Glomerular visceral epithelial cell (primary cell): ENCODE data around the gene OLFM2.
"Not testable (repeated sequence)": the region's sequence is repeated elsewhere in the genome, so short reads cannot be mapped to it uniquely, and the experiment has no call there.

ENCODE experiments used
- DNase-seq: peaks from one replicate; pipeline ENCODE4 v3.0.0-alpha.2; 2016; ENCODE audit errors: extremely low spot score

OLFM2 gene

DNA sequence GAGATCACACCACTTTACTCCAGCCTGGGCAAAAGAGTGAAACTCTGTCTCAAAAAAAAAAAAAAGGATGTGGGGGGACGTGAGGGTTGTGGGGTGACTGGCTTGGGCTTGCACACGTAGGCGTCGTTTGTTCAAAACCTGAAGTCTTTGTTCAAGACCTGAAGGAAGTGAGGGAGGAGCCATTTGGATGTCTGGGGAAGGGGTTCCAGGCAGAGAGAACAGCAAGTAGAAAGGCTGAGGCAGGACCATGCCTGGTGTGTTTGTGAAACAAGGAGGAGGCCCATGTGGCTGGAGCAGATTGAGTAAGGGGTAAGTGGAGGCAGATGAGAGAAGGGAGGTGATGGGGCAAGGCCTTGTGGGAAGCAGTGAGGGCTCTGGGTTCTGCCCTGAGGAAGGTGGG, 73.4 kb downstream of the OLFM2 start:
- DNase-seq: no peak

DNA sequence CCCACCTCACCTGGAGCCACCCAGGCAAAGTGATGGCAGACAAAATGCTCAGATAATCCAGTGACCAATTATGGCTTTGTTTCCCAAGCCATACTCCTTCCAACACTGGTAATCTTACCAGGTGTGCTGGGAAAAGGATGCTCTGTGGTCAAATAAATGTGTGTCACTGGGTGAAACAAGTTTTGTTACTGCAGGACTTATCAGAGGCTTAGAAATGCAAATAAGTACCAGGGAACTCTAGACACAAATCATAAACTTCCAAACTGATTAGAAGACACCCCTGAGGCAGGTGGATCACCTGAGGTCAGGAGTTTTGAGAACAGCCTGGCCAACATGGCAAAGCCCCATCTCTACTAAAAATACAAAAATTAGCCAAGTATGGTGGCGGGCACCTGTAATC, 74.8 kb downstream of the OLFM2 start:
- DNase-seq: no peak

DNA sequence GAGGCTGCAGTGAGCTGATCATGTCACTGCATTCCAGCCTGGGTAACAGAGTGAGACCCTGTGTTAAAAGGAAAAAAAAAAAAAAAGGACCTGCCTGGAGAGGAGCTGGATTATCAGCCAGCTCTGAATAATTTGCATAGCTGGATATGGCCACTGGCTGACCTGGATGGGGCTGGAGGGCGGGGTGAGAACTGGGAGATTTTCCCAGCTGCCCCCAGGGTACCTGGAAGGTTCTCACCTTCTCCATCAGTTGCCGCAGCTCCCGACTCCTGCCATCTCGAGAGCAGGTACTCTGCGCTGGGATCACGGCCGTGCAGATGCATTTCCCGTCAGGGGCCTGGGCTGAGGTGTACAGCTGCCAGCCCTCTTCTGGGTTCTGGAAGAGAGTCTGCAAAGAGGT, 75.9 kb downstream of the OLFM2 start:
- no peak for DNase-seq

DNA sequence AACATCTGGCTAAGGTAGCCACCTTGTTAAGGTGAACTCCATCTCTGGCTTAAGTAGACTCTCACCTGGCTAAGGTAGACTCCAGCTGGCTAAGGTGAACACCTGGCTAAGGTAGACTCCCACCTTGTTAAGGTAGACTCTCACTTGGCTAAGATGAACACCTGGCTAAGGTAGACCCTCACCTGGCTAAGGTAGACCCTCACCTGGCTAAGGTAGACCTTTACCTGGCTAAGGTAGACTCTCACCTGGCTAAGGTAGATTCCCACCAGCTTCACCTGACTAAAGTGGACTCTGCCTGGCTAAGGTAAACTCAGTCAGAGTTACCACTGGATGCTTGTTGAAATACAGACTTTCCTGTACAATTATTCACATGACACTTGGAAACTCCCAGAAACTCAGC, 77.5 kb downstream of the OLFM2 start:
- DNase-seq: no peak

DNA sequence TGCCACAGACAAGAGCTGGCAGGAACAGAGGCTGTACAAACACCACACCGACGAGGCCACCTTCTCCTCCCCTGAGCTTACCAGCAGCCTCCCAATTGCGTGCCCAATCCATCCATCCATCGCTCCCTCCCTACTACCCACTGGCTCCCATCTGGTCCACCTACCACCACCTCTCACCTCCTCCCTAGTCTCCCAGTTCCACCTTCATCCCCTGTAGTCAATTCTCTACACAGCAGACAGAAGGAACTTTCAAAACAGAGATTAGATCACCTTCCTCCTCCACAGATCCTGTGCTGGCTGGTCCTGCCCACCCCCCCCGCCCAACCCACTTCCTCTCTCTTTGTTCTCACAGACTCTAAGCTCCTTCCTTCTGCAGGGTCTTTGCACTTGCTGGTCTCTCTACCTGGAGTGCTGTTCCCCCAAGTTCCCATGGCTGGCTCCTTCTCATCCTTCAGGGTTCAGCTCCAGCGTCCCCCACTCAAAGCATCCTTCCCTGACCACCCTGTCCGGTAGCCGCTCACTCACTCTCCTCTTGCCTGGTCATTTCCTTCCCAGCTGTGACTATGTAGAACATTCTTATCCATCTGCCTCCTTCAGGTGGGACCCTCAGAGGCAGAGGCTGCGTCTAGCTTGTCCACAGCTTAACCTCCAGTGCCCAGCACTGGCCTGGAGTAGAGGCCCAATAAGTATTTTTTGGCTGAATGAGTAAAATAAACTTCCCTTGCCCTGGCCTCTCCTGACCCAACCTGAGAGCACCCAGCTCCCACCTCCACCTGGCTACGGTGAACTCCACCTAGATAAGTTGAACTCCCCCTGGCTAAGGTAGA, 78.2 kb downstream of the OLFM2 start:
- no peak for DNase-seq

DNA sequence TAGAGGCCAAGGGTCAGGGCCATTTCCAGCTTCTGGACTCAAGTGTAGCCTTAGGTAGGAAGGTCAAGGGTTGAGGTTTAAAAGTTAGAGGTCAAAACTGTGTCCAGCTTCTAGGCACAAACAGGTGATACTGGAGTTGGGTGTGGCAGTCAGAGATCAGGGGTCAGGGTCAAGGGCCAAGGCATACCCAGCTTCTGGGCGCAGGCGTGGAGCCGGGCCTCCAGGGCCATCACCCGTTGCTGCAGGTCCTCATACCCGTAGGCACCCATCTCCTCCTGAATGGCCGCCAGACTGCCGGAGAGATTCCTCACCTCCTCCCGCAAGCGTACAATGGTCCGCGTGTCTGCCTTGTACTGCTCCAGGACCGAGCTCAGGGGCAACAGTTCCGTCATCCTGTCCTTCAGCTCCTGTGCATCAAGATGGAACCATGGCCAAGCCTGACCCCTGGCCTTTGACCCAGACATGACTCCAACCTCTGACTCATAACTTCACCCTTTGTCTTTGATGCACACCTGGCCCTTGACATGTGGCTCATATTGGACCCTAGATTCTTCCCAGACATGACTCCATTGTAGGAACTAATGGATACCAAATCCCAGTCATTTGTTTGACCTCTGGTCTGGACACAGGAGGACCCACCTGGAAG, 79.1 kb downstream of the OLFM2 start:
- DNase-seq: no peak

DNA sequence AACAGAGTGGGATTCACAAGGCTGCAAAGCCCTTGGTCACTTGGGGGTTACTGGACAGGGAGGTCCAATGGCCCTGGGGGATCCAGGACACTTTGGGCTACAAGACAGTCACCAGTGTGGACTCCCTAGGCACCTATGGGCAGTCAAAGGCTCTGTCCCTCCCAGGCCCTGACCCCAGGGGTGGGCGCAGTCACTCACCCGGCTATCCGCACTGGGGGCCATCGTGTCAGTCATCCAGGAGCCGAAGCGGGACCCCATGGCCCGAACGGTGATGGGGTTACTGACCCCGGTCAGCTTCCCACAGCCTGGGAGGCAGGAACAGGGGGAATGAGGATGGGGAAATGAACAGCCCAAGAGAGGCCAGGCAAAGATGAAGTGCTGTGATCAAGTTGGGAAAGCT, 79.7 kb downstream of the OLFM2 start:
- DNase-seq: no peak

DNA sequence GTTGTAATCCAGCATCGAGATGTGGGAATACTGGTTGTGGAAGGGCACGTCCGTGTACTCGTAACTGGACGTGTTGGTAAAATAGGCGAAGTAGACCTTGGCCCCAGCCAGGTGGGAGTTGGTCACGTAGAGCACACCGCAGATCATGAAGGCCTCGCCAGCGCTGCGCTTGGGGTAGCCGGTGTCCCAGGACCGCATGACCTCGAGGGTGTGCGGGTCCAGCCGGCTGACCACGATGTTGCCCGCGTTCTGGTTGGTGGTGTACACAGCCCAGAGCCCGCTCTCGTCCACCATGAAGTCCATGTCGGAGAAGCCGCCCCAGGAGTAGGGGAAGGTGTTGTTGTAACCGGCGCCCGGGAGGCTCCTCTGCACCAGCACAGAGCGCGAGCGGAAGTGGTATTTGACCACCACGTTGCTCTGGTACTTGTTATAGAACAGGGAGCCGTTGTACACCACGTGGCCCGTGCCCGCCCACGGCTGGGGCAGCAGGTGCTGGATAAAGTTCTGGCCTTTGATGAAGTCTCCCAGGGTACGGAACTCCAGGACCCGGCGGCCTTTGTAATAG, 82.0 kb downstream of the OLFM2 start:
- no peak for DNase-seq

DNA sequence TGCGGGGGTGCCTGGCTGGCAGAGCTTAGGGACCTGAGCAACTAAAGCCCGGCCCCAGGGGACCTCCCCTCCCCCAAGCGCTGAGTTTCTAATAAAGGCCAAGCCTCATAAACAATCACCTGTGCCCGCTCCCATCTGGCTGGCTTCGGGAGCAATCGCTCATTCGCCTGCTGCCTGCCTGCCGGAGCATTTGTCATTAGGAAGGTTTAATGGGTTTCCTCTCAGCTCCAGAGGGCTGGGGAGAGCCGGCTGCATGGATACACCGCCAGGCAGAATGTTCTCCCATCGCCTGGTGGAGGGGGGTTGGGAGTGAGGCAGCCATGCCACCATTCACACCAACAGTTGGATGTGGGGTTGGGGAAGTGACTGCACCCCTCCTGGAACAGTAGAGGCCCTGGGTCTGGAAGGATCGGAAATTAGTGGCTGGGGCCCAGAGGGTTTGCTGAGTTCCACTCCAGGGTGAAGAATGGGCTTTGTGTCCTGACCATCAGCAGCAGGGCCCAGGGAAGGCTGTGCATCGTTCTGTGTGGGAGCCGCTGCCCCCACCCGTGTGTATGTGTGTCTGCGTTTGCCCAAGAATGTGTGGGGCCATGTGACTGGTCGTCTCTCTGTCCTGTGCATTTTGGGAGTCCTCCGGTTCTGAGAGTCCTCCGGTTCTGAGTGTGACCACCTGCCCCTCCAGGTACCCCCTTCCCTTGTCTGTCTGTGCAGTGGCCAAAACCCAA, 85.9 kb downstream of the OLFM2 start:
- DNase-seq: no peak

DNA sequence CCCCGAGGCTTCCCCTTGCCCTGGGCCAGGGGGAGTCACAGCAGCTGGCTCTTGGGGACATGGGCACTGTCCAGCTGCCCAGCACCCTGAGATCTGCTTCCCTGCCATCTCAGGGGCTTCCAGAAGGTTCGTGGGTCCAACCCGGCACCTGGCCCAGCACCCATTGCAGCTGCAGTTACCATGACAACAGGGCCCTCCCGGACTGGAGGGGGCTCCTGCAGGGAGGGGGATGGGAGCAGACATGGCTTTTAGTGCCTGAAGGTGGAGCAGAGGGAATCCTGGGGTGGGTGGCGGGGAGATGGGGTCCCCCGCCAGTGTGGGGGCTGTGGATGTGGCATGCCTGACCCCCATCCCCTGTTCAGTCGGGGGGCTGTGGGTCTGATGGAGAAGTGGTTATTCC, 86.5 kb downstream of the OLFM2 start:
- DNase-seq: no peak

DNA sequence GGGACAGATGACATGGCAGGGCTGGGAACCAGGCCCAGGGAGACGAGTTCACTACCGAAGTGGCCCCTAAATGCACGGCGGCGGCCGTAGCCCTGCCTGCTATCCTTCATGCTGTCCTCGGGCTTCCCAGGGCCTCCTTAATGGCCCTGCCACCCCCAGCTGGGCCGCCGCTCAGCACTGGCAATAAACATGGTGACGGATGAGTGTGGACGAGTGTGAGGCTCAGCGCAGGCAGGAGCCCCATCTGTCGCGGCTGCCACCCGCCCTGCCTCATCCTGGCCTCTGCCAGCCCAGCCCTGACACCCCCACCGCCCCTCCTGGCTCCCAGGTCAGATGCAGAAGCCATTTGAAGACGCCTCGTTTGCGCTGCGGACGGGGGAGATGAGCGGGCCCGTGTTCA, 87.6 kb downstream of the OLFM2 start:
- no peak for DNase-seq

DNA sequence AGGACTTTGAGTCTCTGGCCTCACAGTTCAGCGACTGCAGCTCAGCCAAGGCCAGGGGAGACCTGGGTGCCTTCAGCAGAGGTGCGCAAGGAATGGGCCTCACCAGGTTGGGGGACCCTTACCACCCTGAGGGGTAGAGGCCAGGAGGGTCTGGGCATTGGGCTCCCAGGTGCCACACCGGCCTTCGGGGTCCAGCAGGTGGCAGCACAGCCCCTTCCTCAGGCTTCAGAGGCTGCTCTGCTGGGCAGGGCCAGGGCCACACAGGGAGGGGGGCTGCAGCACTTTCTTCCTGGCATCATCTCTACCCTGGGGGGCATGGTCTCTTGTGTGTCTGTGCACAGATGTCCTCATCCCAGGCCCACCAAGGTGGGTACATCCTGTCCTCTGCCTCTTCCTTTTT, 88.3 kb downstream of the OLFM2 start:
- DNase-seq: no peak

DNA sequence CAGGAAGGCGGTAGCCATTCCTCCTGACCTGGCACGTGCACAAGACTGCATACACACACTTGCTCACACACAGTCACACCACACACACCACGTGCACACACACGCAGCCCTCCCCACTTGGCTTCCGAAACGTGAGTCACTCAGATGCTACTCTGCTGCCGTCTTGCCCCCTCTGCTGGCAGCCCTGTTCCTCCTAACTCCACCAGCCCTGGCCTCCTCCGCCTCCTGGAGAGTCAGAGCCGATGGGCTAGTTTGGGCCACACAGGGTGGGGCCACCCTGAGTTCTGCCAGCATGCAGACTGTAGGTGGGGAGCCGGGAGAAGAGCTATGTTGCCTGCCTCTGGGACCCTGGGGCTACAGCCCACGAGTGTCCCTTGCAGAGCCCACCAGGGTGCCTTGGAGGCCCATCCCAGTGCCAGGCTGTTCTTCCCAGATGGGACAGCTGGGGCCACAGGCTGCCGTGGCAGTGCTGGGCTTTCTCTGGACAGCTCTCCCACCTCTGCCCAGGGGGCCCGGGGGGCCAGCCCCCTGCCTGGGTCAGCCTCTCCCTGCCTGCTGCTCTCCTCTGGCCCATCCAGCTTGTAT, 89.1 kb downstream of the OLFM2 start:
- DNase-seq: peak; percentile 77

DNA sequence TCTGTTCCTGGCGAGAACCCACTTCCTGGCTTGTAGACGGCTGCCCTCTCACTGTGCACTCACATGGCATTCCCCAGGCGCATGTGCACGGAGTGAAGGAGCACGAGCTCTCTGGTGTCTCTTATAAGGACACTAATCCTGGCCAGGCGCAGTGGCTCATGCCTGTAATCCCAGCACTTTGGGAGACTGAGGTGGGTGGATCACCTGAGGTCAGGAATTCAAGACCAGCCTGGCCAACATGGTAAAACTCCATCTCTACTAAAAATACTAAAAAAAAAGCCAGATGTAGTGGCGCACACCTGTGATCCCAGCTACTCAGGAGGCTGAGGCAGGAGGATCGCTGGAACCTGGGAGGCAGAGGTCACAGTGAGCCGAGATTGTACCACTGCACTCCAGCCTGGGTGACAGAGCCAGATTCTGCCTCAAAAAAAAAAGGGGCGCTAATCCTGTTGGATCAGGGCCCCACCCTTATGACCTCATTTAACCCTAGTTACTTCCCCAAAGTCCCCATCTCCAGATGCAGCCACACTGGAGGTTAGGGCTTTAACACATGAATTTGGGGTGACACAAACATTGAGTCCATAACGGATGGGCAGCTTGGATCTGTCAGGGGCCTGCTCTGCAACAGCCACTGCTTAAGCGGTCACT, 92.6 kb downstream of the OLFM2 start:
- DNase-seq: not testable (repeated sequence)

DNA sequence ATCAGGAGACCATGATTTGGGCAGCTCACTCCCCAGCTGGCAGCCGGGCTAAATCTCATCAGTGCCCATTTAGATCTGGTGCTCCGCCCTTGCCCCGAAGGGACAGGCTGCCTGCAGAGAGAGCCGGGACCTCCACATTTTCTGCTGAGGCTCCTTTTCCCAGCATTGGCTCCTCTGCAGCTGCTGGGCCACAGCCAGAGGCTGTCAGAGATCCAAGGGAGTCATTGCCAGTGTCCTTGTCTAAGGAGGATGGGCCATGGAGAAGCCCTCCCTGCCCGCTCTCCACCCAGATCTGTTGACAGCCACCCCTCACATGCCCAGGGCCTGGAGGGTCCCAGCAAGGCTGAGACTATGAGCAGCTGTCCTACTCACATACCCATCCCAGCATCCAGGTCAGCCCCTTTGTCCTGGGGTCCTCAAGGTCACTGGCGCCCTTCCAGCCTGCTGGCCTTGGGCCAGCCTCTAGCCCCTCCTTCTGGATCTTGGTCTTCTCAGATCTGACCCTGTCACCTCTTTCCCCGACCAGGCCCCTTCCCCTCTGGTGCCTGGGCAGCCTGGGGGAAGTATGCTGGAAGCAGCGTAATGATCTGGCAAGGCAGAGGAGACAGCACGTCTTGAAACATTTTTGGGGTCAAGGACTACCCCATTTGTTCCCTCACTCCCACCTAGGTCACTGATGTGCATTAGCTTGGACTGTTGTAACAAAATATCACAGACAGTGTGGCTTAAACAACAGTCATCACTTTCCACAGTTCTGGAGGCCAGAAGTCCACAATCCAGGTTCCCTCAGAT, 93.3 kb downstream of the OLFM2 start:
- no peak for DNase-seq

DNA sequence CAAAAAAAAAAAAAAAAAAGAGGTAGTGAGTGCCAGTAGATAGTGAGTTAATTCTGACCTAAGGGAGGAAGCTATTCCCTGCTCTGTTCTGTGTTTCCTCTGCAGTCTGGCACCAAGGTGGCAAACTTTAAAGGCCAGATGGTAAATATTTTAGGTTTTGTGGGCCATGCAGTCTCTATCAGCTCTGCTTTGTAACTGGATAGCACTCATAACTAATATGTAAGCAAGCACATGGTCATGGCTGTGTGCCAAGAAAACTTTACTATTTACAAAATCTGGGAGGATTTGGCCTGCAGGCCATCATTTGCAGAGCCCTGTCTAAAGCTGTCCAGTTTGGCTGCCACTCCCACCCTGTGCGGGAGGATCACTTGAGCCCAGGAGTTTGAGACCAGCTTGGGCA, 96.9 kb downstream of the OLFM2 start:
- no peak for DNase-seq

DNA sequence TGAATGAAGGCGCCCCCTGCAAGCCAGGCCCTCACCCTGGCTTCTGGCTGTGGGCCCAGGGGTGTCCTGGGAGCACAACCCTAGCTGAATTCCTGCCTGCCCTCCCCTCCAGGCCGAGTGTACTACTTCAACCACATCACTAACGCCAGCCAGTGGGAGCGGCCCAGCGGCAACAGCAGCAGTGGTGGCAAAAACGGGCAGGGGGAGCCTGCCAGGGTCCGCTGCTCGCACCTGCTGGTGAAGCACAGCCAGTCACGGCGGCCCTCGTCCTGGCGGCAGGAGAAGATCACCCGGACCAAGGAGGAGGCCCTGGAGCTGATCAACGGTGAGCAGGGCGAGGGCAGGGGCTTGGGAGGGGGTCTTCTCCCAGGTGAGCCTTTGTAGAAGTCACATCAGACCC, 98.0 kb downstream of the OLFM2 start:
- DNase-seq: no peak

DNA sequence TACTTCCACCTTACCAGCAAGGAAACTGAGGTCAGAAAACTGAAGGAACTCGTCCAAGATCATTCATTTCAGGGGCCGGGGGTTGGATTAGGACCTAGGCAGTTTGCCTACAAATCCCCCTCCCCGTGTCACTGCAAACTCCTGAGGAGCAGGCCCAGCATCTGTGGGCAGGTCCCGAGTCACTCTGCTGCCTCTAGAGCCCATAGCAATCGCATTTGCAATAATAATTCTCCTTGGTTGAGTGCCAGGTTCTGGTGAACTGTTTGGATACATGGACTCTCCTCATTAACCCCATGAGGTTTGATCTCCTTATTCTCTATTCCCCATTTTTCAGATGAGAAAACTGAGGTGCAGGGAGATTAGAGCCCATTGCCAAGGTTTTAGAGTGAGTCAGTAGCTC, 100.3 kb downstream of the OLFM2 start:
- peak; percentile 35 for DNase-seq

DNA sequence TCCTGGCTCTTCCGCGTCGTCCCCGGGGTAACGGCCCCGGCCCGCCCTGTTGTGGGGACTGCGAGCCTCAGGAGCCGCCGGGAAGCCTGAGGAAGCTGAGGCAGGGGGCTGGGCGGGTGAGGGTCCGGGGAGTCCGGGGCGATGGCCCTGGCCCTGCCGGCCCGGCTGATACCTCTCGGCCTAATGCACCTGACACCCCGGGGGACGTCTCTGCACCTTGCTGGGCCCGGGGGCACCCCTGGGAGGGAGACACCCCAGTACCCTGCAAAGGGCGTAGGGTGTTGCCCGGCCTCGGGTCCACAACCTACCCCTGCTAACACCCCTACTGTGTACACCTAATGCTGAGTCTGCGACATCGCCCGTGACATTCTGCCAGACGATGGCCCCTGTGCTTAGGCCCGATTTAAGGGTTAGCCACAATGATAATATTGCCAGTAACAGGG, 100.8 kb downstream of the OLFM2 start:
- DNase-seq: no peak

DNA sequence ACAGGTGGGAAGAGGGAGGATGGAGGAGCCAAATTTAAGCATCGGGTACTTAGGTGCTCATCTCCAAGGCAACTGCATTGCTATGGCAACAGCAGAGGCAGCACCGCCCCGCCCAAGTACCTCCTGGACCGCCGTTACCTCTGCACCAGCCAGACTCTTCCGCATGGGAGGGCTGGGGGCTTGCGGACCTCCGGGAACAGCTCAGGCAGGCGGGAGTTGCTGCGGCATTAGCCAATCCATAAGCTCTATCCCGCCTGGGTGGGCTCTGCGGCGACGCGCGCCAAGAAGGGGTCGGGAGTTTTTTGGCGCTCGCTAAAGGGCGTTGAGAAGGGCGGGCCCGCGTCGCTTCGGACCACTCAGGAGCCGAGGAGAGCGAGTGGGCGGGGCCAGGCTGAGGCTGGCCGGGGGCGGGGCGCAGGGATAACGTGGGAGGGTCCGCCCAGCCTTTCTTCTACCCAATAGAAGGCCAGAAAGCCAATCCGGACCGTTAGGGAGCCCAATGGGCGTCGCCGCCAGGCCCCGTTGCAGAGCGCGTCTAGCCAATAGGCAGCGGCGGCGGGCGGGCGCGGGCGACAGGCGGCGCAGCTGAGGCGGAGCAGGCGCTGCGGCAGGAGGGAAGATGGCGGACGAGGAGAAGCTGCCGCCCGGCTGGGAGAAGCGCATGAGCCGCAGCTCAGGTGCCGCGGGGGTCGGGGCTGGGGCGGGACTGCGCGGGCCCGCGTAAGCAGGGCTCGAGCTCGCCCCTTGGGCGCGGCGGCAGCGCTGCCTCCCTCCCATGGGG, 101.4 kb downstream of the OLFM2 start, which contains the start of gene PIN1:
TSS of gene PIN1 (plus strand) at position 593 of the 781 bp plus-strand sequence. CDS start at position 620, 27 bp downstream.
- DNase-seq: peak; percentile 99
